GM21723 (cell line): ENCODE data around the gene DAB1.

Experiments
- ATAC-seq: cut with Tn5 transposase; IDR thresholded peaks from one replicate; pipeline ENCODE4 v1.9.1; 2021; ENCODE audit warnings: mild to moderate bottlenecking, moderate library complexity; ENCODE audit not compliant: unreplicated experiment

The DAB1 gene

GRCh38 chr1:57131701-57132394 lies 292.0 kb downstream of the DAB1 start:
- no peak for ATAC-seq

GRCh38 chr1:57131257-57131656 lies 292.6 kb downstream of the DAB1 start:
- no peak for ATAC-seq

- no peak for ATAC-seq
Observed at GRCh38 chr1:57129865-57130264, 294.0 kb downstream of the DAB1 start.

- no peak for ATAC-seq
Observed at GRCh38 chr1:57127976-57128375, 295.9 kb downstream of the DAB1 start.

- ATAC-seq = no peak
Observed at GRCh38 chr1:57124768-57125446, 299.0 kb downstream of the DAB1 start.

GRCh38 chr1:57124170-57124569 lies 299.7 kb downstream of the DAB1 start:
- no peak for ATAC-seq

- ATAC-seq = no peak
Observed at GRCh38 chr1:57122031-57122430, 301.8 kb downstream of the DAB1 start.

- ATAC-seq = no peak
Observed at GRCh38 chr1:57118948-57119603, 304.8 kb downstream of the DAB1 start.

- ATAC-seq = no peak
Observed at GRCh38 chr1:57117753-57118152, 306.1 kb downstream of the DAB1 start.

GRCh38 chr1:57116871-57117270 lies 307.0 kb downstream of the DAB1 start:
- no peak for ATAC-seq

GRCh38 chr1:57115030-57115614 lies 308.7 kb downstream of the DAB1 start:
- no peak for ATAC-seq

GRCh38 chr1:57112148-57112547 lies 311.7 kb downstream of the DAB1 start:
- no peak for ATAC-seq

- no peak for ATAC-seq
Observed at GRCh38 chr1:57111175-57111574, 312.7 kb downstream of the DAB1 start.

- ATAC-seq = no peak
Observed at GRCh38 chr1:57109883-57110282, 314.0 kb downstream of the DAB1 start.

- no peak for ATAC-seq
Observed at GRCh38 chr1:57109247-57109646, 314.6 kb downstream of the DAB1 start.

- no peak for ATAC-seq
Observed at GRCh38 chr1:57106296-57106695, 317.6 kb downstream of the DAB1 start.

- no peak for ATAC-seq
Observed at GRCh38 chr1:57102561-57103326, 321.1 kb downstream of the DAB1 start.

GRCh38 chr1:57101209-57101608 lies 322.7 kb downstream of the DAB1 start:
- no peak for ATAC-seq

GRCh38 chr1:57094749-57095148 lies 329.1 kb downstream of the DAB1 start:
- ATAC-seq = no peak

GRCh38 chr1:57093122-57093521 lies 330.7 kb downstream of the DAB1 start:
- no peak for ATAC-seq

GRCh38 chr1:57091642-57092041 lies 332.2 kb downstream of the DAB1 start:
- no peak for ATAC-seq
